K562 (cell line): ENCODE measurements around the gene LRRC15. TPM values are rescaled to one million over a fixed set of nuclear protein-coding genes. Genes with fewer than 3 reads are reported as not detected.
A peak's percentile ranks its signal among the peaks of the same experiment; 100 is the strongest.

Experiments
- CBFA2T2 ChIP-seq: fragments of 450-650 bp; conservative IDR thresholded peaks from 2 replicates; pipeline ENCODE4 v1.6.1; 2017; ENCODE audit warnings: mild to moderate bottlenecking
- CTCFL ChIP-seq: IDR thresholded peaks from 2 replicates; pipeline ENCODE4 v1.6.1; 2011; ENCODE audit warnings: borderline replicate concordance, low read depth, mild to moderate bottlenecking, moderate library complexity, low read length; ENCODE audit not compliant: insufficient read depth, poor library complexity, severe bottlenecking
- FOXK2 ChIP-seq, 2 experiments: fragments of 450-650 bp; IDR thresholded peaks in 1 of 2; conservative IDR thresholded peaks in 1 of 2; 2 replicates each; pipeline ENCODE4 v1.6.1; 2016; ENCODE audit warnings: low read depth in 2 of 2, mild to moderate bottlenecking in 1 of 2
- GATA2 ChIP-seq: sonication (generic); formaldehyde crosslinking; IDR thresholded peaks from 2 replicates; pipeline ENCODE4 v1.4.0; 2020; ENCODE audit warnings: mild to moderate bottlenecking, missing genetic modification reagents
- MTA2 ChIP-seq: fragments of 450-650 bp; IDR thresholded peaks from 2 replicates; pipeline ENCODE4 v1.6.1; 2016; ENCODE audit warnings: low read depth
- NCOA2 ChIP-seq, 2 experiments: fragments of 450-650 bp; IDR thresholded peaks; 2 replicates each; pipeline ENCODE4 v1.6.1; 2018; ENCODE audit warnings: mild to moderate bottlenecking in 2 of 2, moderate library complexity in 1 of 2; ENCODE audit not compliant: partially characterized antibody in 2 of 2
- NR3C1 ChIP-seq: sonication (generic); formaldehyde crosslinking; IDR thresholded peaks from 2 replicates; pipeline ENCODE4 v1.8.1; 2022; ENCODE audit warnings: missing genetic modification reagents
- PHF8 ChIP-seq: fragments of 200-600 bp; sonication (generic); IDR thresholded peaks from 2 replicates; pipeline ENCODE4 v1.6.1; 2012; ENCODE audit warnings: mixed run types, mild to moderate bottlenecking, inconsistent platforms, low read length, moderate library complexity, borderline replicate concordance
- RBM14 ChIP-seq: fragments of 200-400 bp; formaldehyde crosslinking; IDR thresholded peaks from 2 replicates; pipeline ENCODE4 v1.6.1; 2018; ENCODE audit warnings: low read depth, mild to moderate bottlenecking, low read length, moderate library complexity, borderline replicate concordance; ENCODE audit not compliant: insufficient read depth
- SIRT6 ChIP-seq: IDR thresholded peaks from one replicate; pipeline ENCODE4 v1.6.1; 2012; ENCODE audit warnings: low read depth, mild to moderate bottlenecking, control low read depth, inconsistent platforms, low read length, moderate library complexity
- SOX6 ChIP-seq: fragments of 450-650 bp; IDR thresholded peaks from 2 replicates; pipeline ENCODE4 v1.6.1; 2014; ENCODE audit warnings: mild to moderate bottlenecking
- SRF ChIP-seq, 2 experiments: fragments of 250-450, 450-650 bp in 1 of 2; sonication (Bioruptor Pico) in 1 of 2; sonication (generic) in 1 of 2; formaldehyde crosslinking; IDR thresholded peaks; 2 replicates each; pipeline versions ENCODE4 v1.5.0 to v1.5.1; 2020 to 2022; ENCODE audit warnings: mild to moderate bottlenecking in 1 of 2, missing genetic modification reagents in 1 of 2
- THAP12 ChIP-seq: fragments of 250-450 bp; sonication (Bioruptor Pico); IDR thresholded peaks from 2 replicates; pipeline ENCODE4 v1.9.0; 2021; ENCODE audit warnings: mild to moderate bottlenecking, inconsistent platforms
- THRB ChIP-seq: fragments of 450-650 bp; formaldehyde crosslinking; conservative IDR thresholded peaks from 2 replicates; pipeline ENCODE4 v1.4.0; 2022; ENCODE audit warnings: mild to moderate bottlenecking, missing genetic modification characterization
- TRIM24 ChIP-seq, 2 experiments: fragments of 450-650 bp; IDR thresholded peaks; 2 replicates each; pipeline ENCODE4 v1.6.1; 2016
- ZNF436 ChIP-seq: fragments of 250-450, 450-650 bp; sonication (Bioruptor Pico); formaldehyde crosslinking; IDR thresholded peaks from 2 replicates; pipeline ENCODE4 v1.7.0; 2020; ENCODE audit warnings: mild to moderate bottlenecking
- ZNF668 ChIP-seq: fragments of 250-450 bp; sonication (Bioruptor Pico); IDR thresholded peaks from 2 replicates; pipeline ENCODE4 v1.8.0; 2022; ENCODE audit warnings: mild to moderate bottlenecking, inconsistent platforms
- ZNF780A ChIP-seq: fragments of 250-450 bp; sonication (Bioruptor Pico); IDR thresholded peaks from 2 replicates; pipeline ENCODE4 v1.5.0; 2021; ENCODE audit warnings: mild to moderate bottlenecking
- polyA plus RNA-seq, 8 experiments: library from polyadenylated mRNA; depleted of rRNA in 4 of 8; stranded (reverse) in 5 of 8; unstranded in 3 of 8; fragments of >200 nt; fragmentation: Nextera tagmentation in 2 of 8; fragmentation: Illumina TruSeq in 1 of 8; extraction: Ambion mirVana in 2 of 8; extraction: Trizol in 1 of 8; gene quantifications; 2 replicates each; pipeline versions ENCODE4 v1.2.1 to v1.2.3, GENCODE V29; 2011 to 2014; ENCODE audit warnings: inconsistent platforms in 1 of 8, missing spikeins in 1 of 8
- total RNA-seq, 7 experiments: library from RNA; depleted of rRNA in 6 of 7; stranded (reverse); fragments of >200 nt in 6 of 7; fragmentation: Illumina TruSeq in 2 of 7; extraction: Trizol in 2 of 7; gene quantifications; 2 replicates each; pipeline versions ENCODE4 v1.2.1 to v1.2.3, GENCODE V29; 2011 to 2021; ENCODE audit warnings: low replicate concordance in 1 of 7

LRRC15 gene
- total and polyA plus RNA-seq, 9 of the 15 experiments (the other 6 are each of a cell fraction or from before 2014, with no cell fraction given), result not detected

- TF ChIP-seq PHF8 (peak; percentile 24; the same call in 1 of the 2 replicates), CTCFL (no peak), SIRT6 (no peak), FOXK2 (conservative IDR thresholded peaks at IDR 0.05 in 1 of 2, IDR thresholded peaks at IDR 0.05 in 1 of 2; ENCODE audit: low read depth in 2 of 2) (peak in 1 of 2 experiments; percentile 35; a peak in 1 of 4 replicates), SRF (CRISPR knock-in tag; IDR thresholded peaks at IDR 0.05) (peak; percentile 62 to 93; a peak in 3 of 4 replicates), NR3C1 (no peak), NCOA2 (IDR thresholded peaks at IDR 0.05; ENCODE audit: partially characterized antibody in 2 of 2) (no peak), THAP12 (CRISPR knock-in tag) (no peak), TRIM24 (IDR thresholded peaks at IDR 0.05) (0 out of 4 replicates have a peak, but pooled peaks of 1 of the 2 experiments have one; percentile 28), MTA2 (no peak), THRB (CRISPR knock-in tag) (no peak), CBFA2T2 (peak; percentile 60), ZNF780A (CRISPR knock-in tag) (no peak), ZNF436 (CRISPR knock-in tag) (no peak), RBM14 (no peak), ZNF668 (CRISPR knock-in tag) (no peak), SOX6 (peak; percentile 75; the same call in 1 of the 2 replicates), GATA2 (no peak)
These were observed 45.5 kb downstream of the LRRC15 start (continued) for GRCh38 chr3:194323785-194324735.
